ENCODE results near the gene PTPRD.

The PTPRD gene

DNA sequence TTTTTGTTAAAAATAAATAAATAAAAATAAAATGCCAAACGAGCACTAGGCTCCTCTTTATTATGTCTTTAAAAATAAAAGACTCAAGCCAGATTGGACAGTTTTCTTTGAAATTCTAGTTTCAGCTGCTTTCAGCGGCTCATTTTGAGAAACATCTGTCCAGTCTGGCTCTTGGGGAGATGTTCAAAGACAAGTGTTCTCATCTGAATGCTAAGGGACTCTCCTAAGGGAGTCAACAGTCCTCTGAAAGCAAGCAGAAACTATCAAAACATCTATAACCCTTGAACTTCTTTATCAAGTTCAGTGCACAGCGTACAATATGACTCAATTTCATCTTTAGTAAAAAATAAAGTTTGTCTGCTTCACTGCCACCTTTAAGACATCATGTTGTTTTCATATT, 1927.0 kb downstream of the PTPRD start (continued):
- TF ChIP-seq ZNF670 (tag by site-specific recombination; IDR thresholded peaks at IDR 0.05; ENCODE audit: low read depth) (no peak), ZSCAN16 (tag by site-specific recombination; IDR thresholded peaks at IDR 0.05) (no peak)
- TF ChIP-seq, protein P1, sequence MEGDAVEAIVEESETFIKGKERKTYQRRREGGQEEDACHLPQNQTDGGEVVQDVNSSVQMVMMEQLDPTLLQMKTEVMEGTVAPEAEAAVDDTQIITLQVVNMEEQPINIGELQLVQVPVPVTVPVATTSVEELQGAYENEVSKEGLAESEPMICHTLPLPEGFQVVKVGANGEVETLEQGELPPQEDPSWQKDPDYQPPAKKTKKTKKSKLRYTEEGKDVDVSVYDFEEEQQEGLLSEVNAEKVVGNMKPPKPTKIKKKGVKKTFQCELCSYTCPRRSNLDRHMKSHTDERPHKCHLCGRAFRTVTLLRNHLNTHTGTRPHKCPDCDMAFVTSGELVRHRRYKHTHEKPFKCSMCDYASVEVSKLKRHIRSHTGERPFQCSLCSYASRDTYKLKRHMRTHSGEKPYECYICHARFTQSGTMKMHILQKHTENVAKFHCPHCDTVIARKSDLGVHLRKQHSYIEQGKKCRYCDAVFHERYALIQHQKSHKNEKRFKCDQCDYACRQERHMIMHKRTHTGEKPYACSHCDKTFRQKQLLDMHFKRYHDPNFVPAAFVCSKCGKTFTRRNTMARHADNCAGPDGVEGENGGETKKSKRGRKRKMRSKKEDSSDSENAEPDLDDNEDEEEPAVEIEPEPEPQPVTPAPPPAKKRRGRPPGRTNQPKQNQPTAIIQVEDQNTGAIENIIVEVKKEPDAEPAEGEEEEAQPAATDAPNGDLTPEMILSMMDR (tag by site-specific recombination; IDR thresholded peaks at IDR 0.05): no peak

DNA sequence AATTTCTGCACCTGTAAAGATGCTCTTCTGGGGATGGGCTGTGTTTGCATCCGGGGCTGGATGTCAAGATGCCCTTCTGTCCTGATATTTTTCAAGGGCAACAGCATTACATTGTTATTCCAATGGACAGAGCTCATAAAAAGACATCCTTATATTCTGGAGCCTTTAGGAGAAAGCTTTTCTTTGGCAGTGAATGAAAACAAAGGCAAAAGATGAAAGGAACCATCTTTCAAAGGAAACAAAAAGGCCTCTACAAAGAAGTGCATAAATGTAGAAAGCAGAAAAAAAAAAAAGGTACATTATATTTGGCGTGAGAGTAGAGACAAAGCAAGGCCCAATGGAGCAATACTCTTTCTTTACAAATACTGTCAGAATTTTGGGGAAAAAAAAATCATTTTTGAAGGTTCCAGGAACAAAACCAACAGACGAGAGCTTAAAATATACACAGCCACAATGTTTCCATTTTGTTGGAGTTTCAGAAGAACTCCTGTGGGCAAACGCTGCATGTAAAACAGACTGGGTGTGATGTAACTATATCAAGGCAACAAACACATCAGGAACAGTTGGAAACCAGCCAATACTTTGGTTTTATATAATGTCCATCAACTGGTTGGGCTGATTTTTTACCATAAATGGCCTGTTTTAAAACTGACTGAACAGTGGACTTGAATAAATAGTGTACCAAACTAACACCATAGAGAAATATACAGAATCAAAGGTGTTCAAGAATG, 1927.7 kb downstream of the PTPRD start:
- no peaks in the 10 kb centered on the region for H3K36me3 ChIP-seq (ENCODE audit: control insufficient read depth in 2 of 2, insufficient read depth in 1 of 2, low read length in 2 of 2)
- H3K9me3 ChIP-seq (ENCODE audit: control insufficient read depth, insufficient read depth, low read depth, low read length): no peaks in the 10 kb centered on the region
- no peaks in the 10 kb centered on the region for H3K4me1 ChIP-seq (ENCODE audit: control insufficient read depth, insufficient read depth, low read length)
- ChIA-PET CTCF (interaction anchor here (0.6 to 1.2 kb wide), 2 partner anchors 33 to 211 kb away, joined by 4 to 6 read pairs; no protein-coding TSS in a partner anchor), POLR2A (no interaction called here)
- TF ChIP-seq, protein P2, sequence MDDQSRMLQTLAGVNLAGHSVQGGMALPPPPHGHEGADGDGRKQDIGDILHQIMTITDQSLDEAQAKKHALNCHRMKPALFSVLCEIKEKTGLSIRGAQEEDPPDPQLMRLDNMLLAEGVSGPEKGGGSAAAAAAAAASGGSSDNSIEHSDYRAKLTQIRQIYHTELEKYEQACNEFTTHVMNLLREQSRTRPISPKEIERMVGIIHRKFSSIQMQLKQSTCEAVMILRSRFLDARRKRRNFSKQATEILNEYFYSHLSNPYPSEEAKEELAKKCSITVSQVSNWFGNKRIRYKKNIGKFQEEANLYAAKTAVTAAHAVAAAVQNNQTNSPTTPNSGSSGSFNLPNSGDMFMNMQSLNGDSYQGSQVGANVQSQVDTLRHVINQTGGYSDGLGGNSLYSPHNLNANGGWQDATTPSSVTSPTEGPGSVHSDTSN (CRISPR knock-in tag; IDR thresholded peaks at IDR 0.05): no peak
- no peak for TF ChIP-seq OSR2 (tag by site-specific recombination; IDR thresholded peaks at IDR 0.05)
- TF ChIP-seq, protein P3, sequence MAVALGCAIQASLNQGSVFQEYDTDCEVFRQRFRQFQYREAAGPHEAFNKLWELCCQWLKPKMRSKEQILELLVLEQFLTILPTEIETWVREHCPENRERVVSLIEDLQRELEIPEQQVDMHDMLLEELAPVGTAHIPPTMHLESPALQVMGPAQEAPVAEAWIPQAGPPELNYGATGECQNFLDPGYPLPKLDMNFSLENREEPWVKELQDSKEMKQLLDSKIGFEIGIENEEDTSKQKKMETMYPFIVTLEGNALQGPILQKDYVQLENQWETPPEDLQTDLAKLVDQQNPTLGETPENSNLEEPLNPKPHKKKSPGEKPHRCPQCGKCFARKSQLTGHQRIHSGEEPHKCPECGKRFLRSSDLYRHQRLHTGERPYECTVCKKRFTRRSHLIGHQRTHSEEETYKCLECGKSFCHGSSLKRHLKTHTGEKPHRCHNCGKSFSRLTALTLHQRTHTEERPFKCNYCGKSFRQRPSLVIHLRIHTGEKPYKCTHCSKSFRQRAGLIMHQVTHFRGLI (tag by site-specific recombination; IDR thresholded peaks at IDR 0.05): peak; percentile 42; the same call in 1 of the 2 replicates
- H3K4me3 ChIP-seq (ENCODE audit: low read depth, low read length): no peak overlapping the region
- no peak overlapping the region for H3K27ac ChIP-seq (ENCODE audit: extremely low read depth, low read depth, low read length)

DNA sequence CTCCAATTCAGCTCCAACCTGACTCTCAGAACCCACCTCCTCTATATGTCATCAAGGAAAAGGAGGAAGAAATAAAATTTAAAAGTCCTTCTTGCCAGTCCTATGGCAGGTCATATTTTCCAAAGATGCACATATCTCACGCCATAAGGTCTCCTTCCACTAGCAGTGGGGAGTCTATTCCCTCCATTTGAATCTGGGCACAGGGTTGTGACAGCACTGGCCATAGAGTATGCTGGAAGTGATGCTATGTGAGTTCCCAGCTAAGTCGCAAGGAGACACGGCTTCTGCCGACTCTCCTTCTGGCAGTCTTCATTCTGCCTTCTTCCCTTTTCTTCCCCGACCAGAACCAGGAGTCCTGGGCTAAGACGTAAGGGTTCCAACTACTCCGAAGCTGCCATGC, 1929.3 kb downstream of the PTPRD start:
- TF ChIP-seq YY2 (tag by site-specific recombination; IDR thresholded peaks at IDR 0.05): no peak
- no peak for TF ChIP-seq ZNF223 (tag by site-specific recombination; IDR thresholded peaks at IDR 0.05)
- TF ChIP-seq, protein P4, sequence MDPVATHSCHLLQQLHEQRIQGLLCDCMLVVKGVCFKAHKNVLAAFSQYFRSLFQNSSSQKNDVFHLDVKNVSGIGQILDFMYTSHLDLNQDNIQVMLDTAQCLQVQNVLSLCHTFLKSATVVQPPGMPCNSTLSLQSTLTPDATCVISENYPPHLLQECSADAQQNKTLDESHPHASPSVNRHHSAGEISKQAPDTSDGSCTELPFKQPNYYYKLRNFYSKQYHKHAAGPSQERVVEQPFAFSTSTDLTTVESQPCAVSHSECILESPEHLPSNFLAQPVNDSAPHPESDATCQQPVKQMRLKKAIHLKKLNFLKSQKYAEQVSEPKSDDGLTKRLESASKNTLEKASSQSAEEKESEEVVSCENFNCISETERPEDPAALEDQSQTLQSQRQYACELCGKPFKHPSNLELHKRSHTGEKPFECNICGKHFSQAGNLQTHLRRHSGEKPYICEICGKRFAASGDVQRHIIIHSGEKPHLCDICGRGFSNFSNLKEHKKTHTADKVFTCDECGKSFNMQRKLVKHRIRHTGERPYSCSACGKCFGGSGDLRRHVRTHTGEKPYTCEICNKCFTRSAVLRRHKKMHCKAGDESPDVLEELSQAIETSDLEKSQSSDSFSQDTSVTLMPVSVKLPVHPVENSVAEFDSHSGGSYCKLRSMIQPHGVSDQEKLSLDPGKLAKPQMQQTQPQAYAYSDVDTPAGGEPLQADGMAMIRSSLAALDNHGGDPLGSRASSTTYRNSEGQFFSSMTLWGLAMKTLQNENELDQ (tag by site-specific recombination; IDR thresholded peaks at IDR 0.05; ENCODE audit: low read depth): no peak
- TF ChIP-seq, protein P5, sequence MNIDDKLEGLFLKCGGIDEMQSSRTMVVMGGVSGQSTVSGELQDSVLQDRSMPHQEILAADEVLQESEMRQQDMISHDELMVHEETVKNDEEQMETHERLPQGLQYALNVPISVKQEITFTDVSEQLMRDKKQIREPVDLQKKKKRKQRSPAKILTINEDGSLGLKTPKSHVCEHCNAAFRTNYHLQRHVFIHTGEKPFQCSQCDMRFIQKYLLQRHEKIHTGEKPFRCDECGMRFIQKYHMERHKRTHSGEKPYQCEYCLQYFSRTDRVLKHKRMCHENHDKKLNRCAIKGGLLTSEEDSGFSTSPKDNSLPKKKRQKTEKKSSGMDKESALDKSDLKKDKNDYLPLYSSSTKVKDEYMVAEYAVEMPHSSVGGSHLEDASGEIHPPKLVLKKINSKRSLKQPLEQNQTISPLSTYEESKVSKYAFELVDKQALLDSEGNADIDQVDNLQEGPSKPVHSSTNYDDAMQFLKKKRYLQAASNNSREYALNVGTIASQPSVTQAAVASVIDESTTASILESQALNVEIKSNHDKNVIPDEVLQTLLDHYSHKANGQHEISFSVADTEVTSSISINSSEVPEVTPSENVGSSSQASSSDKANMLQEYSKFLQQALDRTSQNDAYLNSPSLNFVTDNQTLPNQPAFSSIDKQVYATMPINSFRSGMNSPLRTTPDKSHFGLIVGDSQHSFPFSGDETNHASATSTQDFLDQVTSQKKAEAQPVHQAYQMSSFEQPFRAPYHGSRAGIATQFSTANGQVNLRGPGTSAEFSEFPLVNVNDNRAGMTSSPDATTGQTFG (tag by site-specific recombination; IDR thresholded peaks at IDR 0.05; ENCODE audit: borderline replicate concordance): no peak
- no peak for TF ChIP-seq ZNF146 (tag by site-specific recombination; IDR thresholded peaks at IDR 0.05)
- TF ChIP-seq, protein P6, sequence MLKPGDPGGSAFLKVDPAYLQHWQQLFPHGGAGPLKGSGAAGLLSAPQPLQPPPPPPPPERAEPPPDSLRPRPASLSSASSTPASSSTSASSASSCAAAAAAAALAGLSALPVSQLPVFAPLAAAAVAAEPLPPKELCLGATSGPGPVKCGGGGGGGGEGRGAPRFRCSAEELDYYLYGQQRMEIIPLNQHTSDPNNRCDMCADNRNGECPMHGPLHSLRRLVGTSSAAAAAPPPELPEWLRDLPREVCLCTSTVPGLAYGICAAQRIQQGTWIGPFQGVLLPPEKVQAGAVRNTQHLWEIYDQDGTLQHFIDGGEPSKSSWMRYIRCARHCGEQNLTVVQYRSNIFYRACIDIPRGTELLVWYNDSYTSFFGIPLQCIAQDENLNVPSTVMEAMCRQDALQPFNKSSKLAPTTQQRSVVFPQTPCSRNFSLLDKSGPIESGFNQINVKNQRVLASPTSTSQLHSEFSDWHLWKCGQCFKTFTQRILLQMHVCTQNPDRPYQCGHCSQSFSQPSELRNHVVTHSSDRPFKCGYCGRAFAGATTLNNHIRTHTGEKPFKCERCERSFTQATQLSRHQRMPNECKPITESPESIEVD (tag by site-specific recombination; IDR thresholded peaks at IDR 0.05): no peak
- no peak for TF ChIP-seq ZNF112 (tag by site-specific recombination; IDR thresholded peaks at IDR 0.05)
- H3K4me1 ChIP-seq (ENCODE audit: control insufficient read depth, insufficient read depth, low read length): no peaks in the 10 kb centered on the region
- H3K4me3 ChIP-seq (ENCODE audit: low read depth, low read length): no peak overlapping the region
- ChIA-PET CTCF (no interaction called here), POLR2A (interaction anchor here (0.6 kb wide), 1 partner anchor 8 kb away, joined by 4 read pairs; no protein-coding TSS in a partner anchor)
- H3K9me3 ChIP-seq (ENCODE audit: control insufficient read depth, insufficient read depth, low read depth, low read length): no peaks in the 10 kb centered on the region
- no peaks in the 10 kb centered on the region for H3K36me3 ChIP-seq (ENCODE audit: control insufficient read depth in 2 of 2, insufficient read depth in 1 of 2, low read length in 2 of 2)
- H3K27ac ChIP-seq (ENCODE audit: extremely low read depth, low read depth, low read length): no peak overlapping the region
